ENCODE data around the gene LIPA. TPM values are rescaled to one million over a fixed set of nuclear protein-coding genes. Genes with fewer than 3 reads are reported as not detected.
"Not testable (repeated sequence)": the region's sequence is repeated elsewhere in the genome, so short reads cannot be mapped to it uniquely, and the experiment has no call there.

Gene LIPA
- total RNA-seq, 1 donor, result 46.7 TPM

GRCh38 chr10:89297356-89297755 is 45.8 kb upstream of the LIPA start:
- no peak for TF ChIP-seq CTCF (IDR thresholded peaks at IDR 0.05; ENCODE audit: extremely low read depth, low read depth, low read length)
- no peaks in the 10 kb centered on the region for H3K36me3 ChIP-seq (ENCODE audit: insufficient read depth, low read length)
- no peak overlapping the region for H3K4me3 ChIP-seq (ENCODE audit: insufficient read depth, low read length)
- no peaks in the 10 kb centered on the region for H4K20me1 ChIP-seq (ENCODE audit: insufficient read depth, low read length)
- H3K4me2 ChIP-seq (ENCODE audit: insufficient read depth, low read length), result no peak overlapping the region
- no peaks in the 10 kb centered on the region for H3K27me3 ChIP-seq (ENCODE audit: insufficient read depth, low read length)
- no peaks in the 10 kb centered on the region for H3K79me2 ChIP-seq (ENCODE audit: insufficient read depth, low read length)
- no peak for DNase-seq (ENCODE audit: insufficient read length, low spot score, missing footprints)
- H2AFZ ChIP-seq (ENCODE audit: low read length), result no peak overlapping the region
- H3K27ac ChIP-seq (ENCODE audit: low read depth, low read length), result no peak overlapping the region
- H3K4me1 ChIP-seq (ENCODE audit: insufficient read depth, low read length), result peaks cover 29% of the 10 kb centered on the region
- H3K9me3 ChIP-seq (ENCODE audit: low read depth, low read length), result no peaks in the 10 kb centered on the region

GRCh38 chr10:89296220-89296648 is 44.7 kb upstream of the LIPA start:
- no peak for TF ChIP-seq CTCF (IDR thresholded peaks at IDR 0.05; ENCODE audit: extremely low read depth, low read depth, low read length)
- no peaks in the 10 kb centered on the region for H4K20me1 ChIP-seq (ENCODE audit: insufficient read depth, low read length)
- H3K36me3 ChIP-seq (ENCODE audit: insufficient read depth, low read length), result no peaks in the 10 kb centered on the region
- no peaks in the 10 kb centered on the region for H3K9me3 ChIP-seq (ENCODE audit: low read depth, low read length)
- H3K27ac ChIP-seq (ENCODE audit: low read depth, low read length), result peak overlapping the region; percentile 73
- peak overlapping the region; percentile 39 for H3K4me2 ChIP-seq (ENCODE audit: insufficient read depth, low read length)
- H3K79me2 ChIP-seq (ENCODE audit: insufficient read depth, low read length), result no peaks in the 10 kb centered on the region
- no peak for DNase-seq (ENCODE audit: insufficient read length, low spot score, missing footprints)
- H2AFZ ChIP-seq (ENCODE audit: low read length), result peak overlapping the region; percentile 54
- no peaks in the 10 kb centered on the region for H3K27me3 ChIP-seq (ENCODE audit: insufficient read depth, low read length)
- no peak overlapping the region for H3K4me3 ChIP-seq (ENCODE audit: insufficient read depth, low read length)
- H3K4me1 ChIP-seq (ENCODE audit: insufficient read depth, low read length), result peaks cover 22% of the 10 kb centered on the region

- no peaks in the 10 kb centered on the region for H3K36me3 ChIP-seq (ENCODE audit: insufficient read depth, low read length)
- no peaks in the 10 kb centered on the region for H3K27me3 ChIP-seq (ENCODE audit: insufficient read depth, low read length)
- no peaks in the 10 kb centered on the region for H3K79me2 ChIP-seq (ENCODE audit: insufficient read depth, low read length)
- peak overlapping the region; percentile 73 for H3K27ac ChIP-seq (ENCODE audit: low read depth, low read length)
- peak overlapping the region; percentile 39 for H3K4me2 ChIP-seq (ENCODE audit: insufficient read depth, low read length)
- TF ChIP-seq CTCF (IDR thresholded peaks at IDR 0.05; ENCODE audit: extremely low read depth, low read depth, low read length), result no peak
- H4K20me1 ChIP-seq (ENCODE audit: insufficient read depth, low read length), result no peaks in the 10 kb centered on the region
- peak; percentile 21 for DNase-seq (ENCODE audit: insufficient read length, low spot score, missing footprints)
- no peaks in the 10 kb centered on the region for H3K9me3 ChIP-seq (ENCODE audit: low read depth, low read length)
- H3K4me1 ChIP-seq (ENCODE audit: insufficient read depth, low read length), result peaks cover 17% of the 10 kb centered on the region
- H3K4me3 ChIP-seq (ENCODE audit: insufficient read depth, low read length), result no peak overlapping the region
- no peak overlapping the region for H2AFZ ChIP-seq (ENCODE audit: low read length)
Observed at GRCh38 chr10:89295597-89295996, 44.0 kb upstream of the LIPA start.

GRCh38 chr10:89294721-89295239 is 43.2 kb upstream of the LIPA start:
- Histone ChIP-seq H2AFZ (ENCODE audit: low read length) (no peak overlapping the region), H3K4me2 (ENCODE audit: insufficient read depth, low read length) (no peak overlapping the region)

GRCh38 chr10:89285303-89285702 is 33.7 kb upstream of the LIPA start:
- not testable (repeated sequence) for H3K27me3 ChIP-seq (ENCODE audit: insufficient read depth, low read length); H2AFZ ChIP-seq (ENCODE audit: low read length); H3K9me3 ChIP-seq (ENCODE audit: low read depth, low read length); H3K4me3 ChIP-seq (ENCODE audit: insufficient read depth, low read length); H4K20me1 ChIP-seq (ENCODE audit: insufficient read depth, low read length); H3K36me3 ChIP-seq (ENCODE audit: insufficient read depth, low read length); H3K79me2 ChIP-seq (ENCODE audit: insufficient read depth, low read length)
- peak; percentile 17 for DNase-seq (ENCODE audit: insufficient read length, low spot score, missing footprints)
- Histone ChIP-seq H3K4me2 (ENCODE audit: insufficient read depth, low read length) (peak overlapping the region; percentile 15), H3K4me1 (ENCODE audit: insufficient read depth, low read length) (peaks cover 42% of the 10 kb centered on the region), H3K27ac (ENCODE audit: low read depth, low read length) (peak overlapping the region; percentile 66)

More at GRCh38 chr10:89294721-89295239, 43.2 kb upstream of the LIPA start:
- Histone ChIP-seq H4K20me1 (ENCODE audit: insufficient read depth, low read length) (no peaks in the 10 kb centered on the region), H3K9me3 (ENCODE audit: low read depth, low read length) (no peaks in the 10 kb centered on the region), H3K4me3 (ENCODE audit: insufficient read depth, low read length) (no peak overlapping the region), H3K36me3 (ENCODE audit: insufficient read depth, low read length) (no peaks in the 10 kb centered on the region), H3K4me1 (ENCODE audit: insufficient read depth, low read length) (peaks cover 17% of the 10 kb centered on the region), H3K27ac (ENCODE audit: low read depth, low read length) (peak overlapping the region; percentile 73), H3K27me3 (ENCODE audit: insufficient read depth, low read length) (no peaks in the 10 kb centered on the region), H3K79me2 (ENCODE audit: insufficient read depth, low read length) (no peaks in the 10 kb centered on the region)
- no peak for DNase-seq (ENCODE audit: insufficient read length, low spot score, missing footprints)
- no peak for TF ChIP-seq CTCF (IDR thresholded peaks at IDR 0.05; ENCODE audit: extremely low read depth, low read depth, low read length)

GRCh38 chr10:89284711-89285110 is 33.1 kb upstream of the LIPA start:
- not testable (repeated sequence) for H4K20me1 ChIP-seq (ENCODE audit: insufficient read depth, low read length); H3K4me3 ChIP-seq (ENCODE audit: insufficient read depth, low read length); H3K27me3 ChIP-seq (ENCODE audit: insufficient read depth, low read length); H3K79me2 ChIP-seq (ENCODE audit: insufficient read depth, low read length); H2AFZ ChIP-seq (ENCODE audit: low read length); H3K9me3 ChIP-seq (ENCODE audit: low read depth, low read length); H3K36me3 ChIP-seq (ENCODE audit: insufficient read depth, low read length); DNase-seq (ENCODE audit: insufficient read length, low spot score, missing footprints); H3K4me2 ChIP-seq (ENCODE audit: insufficient read depth, low read length)
- H3K4me1 ChIP-seq (ENCODE audit: insufficient read depth, low read length), result peaks cover 44% of the 10 kb centered on the region
- peak overlapping the region; percentile 66 for H3K27ac ChIP-seq (ENCODE audit: low read depth, low read length)

Measured in osteoblast (primary cell).